Progenitor cell of endocrine pancreas (in vitro differentiated cells): Measurements from ENCODE around the gene NCCRP1. TPM values are rescaled to one million over a fixed set of nuclear protein-coding genes. Genes with fewer than 3 reads are reported as not detected.

Source experiments
- DNase-seq: peaks from one replicate; pipeline ENCODE4 v3.0.0; 2021; ENCODE audit warnings: low spot score; ENCODE audit not compliant: unreplicated experiment
- H3K27ac Mint-ChIP-seq: 2 replicates; pipeline ENCODE4 v1.8.0; 2021; ENCODE audit warnings: mild to moderate bottlenecking, moderate library complexity, mixed read lengths
- H3K27me3 Mint-ChIP-seq: 2 replicates; pipeline ENCODE4 v1.8.0; 2021; ENCODE audit warnings: mixed read lengths
- H3K36me3 Mint-ChIP-seq: 2 replicates; pipeline ENCODE4 v1.8.0; 2022; ENCODE audit warnings: mixed read lengths; ENCODE audit not compliant: insufficient read depth
- H3K4me1 Mint-ChIP-seq: 2 replicates; pipeline ENCODE4 v1.8.0; 2021; ENCODE audit warnings: low read depth, mixed read lengths
- H3K4me3 Mint-ChIP-seq: 2 replicates; pipeline ENCODE4 v1.8.0; 2021; ENCODE audit warnings: low read depth, mild to moderate bottlenecking, moderate library complexity, mixed read lengths
- H3K9me3 Mint-ChIP-seq: 2 replicates; pipeline ENCODE4 v1.8.0; 2021; ENCODE audit warnings: low read depth, mixed read lengths
- total RNA-seq: library from RNA; stranded (reverse); gene quantifications from 2 replicates; pipeline ENCODE4 v1.2.1, GENCODE V29; 2021
- TF ChIP-seq, protein P1 (sequence below): fragments of 200-600 bp; sonication (generic); IDR thresholded peaks from one replicate; pipeline ENCODE4 v1.5.0; 2021; ENCODE audit warnings: antibody characterized with exemption, mild to moderate bottlenecking; ENCODE audit not compliant: unreplicated experiment

The NCCRP1 gene
- total RNA-seq, 1 donor from 2014 or later, result 0.93 TPM

DNA sequence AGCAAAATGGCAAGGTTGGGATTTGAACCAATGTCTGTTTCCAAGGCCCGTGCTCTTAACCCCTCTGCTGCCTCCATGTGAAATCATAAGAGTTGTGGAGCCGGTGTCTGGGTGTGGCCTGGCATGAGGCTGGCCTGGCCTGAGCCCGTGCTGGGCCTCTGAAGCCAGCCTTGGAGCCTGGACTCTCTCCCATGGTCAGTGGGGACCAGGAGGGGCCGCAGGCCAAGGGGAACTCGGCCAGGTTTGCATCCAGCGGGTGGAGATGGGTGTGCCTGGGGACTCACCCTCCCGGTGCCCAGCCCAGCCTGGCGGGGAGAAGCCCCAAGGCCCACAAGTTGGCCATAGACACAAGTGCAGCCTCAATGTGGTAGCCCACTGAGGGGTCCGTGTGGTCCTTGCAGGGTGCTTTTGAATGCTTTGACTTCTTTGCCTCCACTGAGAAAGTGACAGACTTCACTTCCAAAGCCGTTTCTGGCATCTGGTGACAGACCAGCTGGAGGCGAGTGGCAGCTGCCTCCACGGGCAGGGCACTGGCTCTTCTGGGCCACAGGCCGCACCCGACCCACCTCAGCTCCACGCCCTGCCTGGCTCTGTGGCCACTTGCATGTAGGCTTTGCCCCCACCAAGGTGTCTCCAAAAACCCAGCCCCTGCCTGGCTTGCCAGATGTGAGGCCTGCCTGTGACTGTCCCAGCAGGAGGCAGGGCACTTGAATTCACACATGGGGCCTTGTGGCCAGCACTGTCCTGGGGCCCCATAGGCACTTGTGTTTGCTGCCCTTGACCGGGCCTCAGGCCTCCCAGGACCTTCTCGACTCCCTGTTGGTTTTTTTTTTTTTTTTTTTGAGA is 26.2 kb upstream of the NCCRP1 start:
- H3K4me3 Mint-ChIP-seq, result no peak overlapping the region
- no peaks in the 10 kb centered on the region for H3K27me3 Mint-ChIP-seq
- no peak for DNase-seq
- H3K36me3 Mint-ChIP-seq, result peaks cover 6% of the 10 kb centered on the region
- no peak overlapping the region for H3K27ac Mint-ChIP-seq
- H3K4me1 Mint-ChIP-seq, result peaks cover 11% of the 10 kb centered on the region
- H3K9me3 Mint-ChIP-seq, result no peaks in the 10 kb centered on the region
- TF ChIP-seq, protein P1, sequence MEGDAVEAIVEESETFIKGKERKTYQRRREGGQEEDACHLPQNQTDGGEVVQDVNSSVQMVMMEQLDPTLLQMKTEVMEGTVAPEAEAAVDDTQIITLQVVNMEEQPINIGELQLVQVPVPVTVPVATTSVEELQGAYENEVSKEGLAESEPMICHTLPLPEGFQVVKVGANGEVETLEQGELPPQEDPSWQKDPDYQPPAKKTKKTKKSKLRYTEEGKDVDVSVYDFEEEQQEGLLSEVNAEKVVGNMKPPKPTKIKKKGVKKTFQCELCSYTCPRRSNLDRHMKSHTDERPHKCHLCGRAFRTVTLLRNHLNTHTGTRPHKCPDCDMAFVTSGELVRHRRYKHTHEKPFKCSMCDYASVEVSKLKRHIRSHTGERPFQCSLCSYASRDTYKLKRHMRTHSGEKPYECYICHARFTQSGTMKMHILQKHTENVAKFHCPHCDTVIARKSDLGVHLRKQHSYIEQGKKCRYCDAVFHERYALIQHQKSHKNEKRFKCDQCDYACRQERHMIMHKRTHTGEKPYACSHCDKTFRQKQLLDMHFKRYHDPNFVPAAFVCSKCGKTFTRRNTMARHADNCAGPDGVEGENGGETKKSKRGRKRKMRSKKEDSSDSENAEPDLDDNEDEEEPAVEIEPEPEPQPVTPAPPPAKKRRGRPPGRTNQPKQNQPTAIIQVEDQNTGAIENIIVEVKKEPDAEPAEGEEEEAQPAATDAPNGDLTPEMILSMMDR, result no peak

DNA sequence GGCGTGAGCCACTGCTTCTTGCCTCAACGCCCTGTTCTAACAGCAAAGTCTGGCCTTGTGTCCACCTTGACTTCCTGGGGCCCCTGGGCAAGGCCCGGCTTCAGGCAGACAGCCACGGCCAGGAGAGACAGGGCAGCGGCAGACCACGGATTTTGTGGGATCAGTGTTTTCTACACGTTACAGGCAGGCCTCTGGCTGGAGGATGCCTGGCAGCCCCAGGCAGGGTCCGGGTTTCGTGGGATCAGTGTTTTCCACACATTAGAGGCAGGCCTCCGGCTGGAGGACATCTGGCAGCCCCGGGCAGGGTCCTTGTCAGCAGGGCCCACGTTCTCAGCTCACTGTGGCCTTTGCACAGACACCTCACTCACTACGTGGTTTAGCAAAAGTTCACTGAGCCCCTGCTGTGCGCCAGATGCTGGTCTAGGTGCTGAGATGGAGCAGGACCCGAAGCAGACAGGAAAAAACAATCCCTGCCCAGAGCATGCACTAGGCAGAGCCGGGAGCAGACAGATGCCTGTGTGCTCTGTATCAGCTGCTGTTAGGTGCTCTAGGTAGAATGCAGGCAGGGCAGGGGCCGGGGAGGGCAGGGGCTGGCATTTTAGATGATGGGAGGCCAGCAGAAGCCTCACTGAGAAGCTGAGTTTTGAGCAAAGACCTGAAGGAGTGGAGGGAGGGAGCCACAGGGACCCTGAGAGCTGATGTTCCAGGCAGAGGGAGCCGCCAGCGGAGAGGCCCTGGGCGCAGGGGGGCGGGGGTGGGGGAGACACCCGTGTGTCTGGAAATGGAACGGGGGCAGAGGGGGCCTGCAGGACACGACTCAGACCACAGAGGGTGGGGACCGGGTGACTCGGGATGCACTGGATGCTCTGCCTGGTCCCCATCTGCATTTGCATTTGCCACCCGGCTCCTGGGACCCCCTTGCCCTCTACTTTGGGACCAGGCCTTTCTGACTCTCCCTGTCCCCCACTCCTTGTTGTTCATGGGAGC is 25.0 kb upstream of the NCCRP1 start:
- TF ChIP-seq, protein P1, result no peak
- Mint-ChIP-seq H3K4me3 (no peak overlapping the region), H3K27me3 (no peaks in the 10 kb centered on the region), H3K4me1 (peaks cover 11% of the 10 kb centered on the region), H3K27ac (no peak overlapping the region), H3K36me3 (peaks cover 8% of the 10 kb centered on the region), H3K9me3 (no peaks in the 10 kb centered on the region)
- DNase-seq, result no peak

DNA sequence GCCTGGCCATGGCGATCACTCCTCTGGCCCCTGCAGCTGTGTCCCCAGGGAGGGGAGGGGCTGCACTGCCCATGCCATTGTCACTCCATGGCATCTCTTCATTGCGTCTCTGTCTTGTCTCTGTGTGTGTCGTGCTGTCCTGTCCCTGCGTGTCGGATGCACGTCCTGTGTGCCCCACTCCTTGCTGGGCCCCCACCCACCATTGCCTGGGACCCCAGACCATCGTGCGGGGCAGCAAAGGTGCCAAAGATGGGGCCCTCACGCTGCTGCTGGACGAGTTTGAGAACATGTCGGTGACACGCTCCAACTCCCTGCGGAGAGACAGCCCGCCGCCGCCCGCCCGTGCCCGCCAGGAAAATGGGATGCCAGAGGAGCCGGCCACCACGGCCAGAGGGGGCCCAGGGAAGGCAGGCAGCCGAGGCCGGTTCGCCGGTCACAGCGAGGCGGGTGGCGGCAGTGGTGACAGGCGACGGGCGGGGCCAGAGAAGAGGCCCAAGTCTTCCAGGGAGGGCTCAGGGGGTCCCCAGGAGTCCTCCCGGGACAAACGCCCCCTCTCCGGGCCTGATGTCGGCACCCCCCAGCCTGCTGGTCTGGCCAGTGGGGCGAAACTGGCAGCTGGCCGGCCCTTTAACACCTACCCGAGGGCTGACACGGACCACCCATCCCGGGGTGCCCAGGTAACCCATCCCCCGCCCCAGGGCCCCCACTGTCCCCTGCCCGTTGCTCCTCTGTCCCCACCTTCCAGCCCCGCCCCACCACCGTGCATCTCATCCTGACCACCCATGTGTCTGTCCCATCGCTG is 23.9 kb upstream of the NCCRP1 start:
- Mint-ChIP-seq H3K27ac (no peak overlapping the region), H3K4me1 (peaks cover 4% of the 10 kb centered on the region), H3K4me3 (no peak overlapping the region), H3K36me3 (peaks cover 8% of the 10 kb centered on the region), H3K27me3 (no peaks in the 10 kb centered on the region), H3K9me3 (no peaks in the 10 kb centered on the region)
- TF ChIP-seq, protein P1, result no peak
- no peak for DNase-seq

DNA sequence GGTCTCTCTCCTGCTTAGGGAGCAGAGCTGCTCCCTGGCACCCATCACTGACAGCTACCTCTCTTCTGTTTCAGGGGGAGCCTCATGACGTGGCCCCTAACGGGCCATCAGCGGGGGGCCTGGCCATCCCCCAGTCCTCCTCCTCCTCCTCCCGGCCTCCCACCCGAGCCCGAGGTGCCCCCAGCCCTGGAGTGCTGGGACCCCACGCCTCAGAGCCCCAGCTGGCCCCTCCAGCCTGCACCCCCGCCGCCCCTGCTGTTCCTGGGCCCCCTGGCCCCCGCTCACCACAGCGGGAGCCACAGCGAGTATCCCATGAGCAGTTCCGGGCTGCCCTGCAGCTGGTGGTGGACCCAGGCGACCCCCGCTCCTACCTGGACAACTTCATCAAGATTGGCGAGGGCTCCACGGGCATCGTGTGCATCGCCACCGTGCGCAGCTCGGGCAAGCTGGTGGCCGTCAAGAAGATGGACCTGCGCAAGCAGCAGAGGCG is 23.2 kb upstream of the NCCRP1 start:
- Mint-ChIP-seq H3K27ac (no peak overlapping the region), H3K36me3 (peaks cover 8% of the 10 kb centered on the region), H3K4me3 (no peak overlapping the region), H3K27me3 (no peaks in the 10 kb centered on the region), H3K4me1 (peaks cover under 1% of the 10 kb centered on the region), H3K9me3 (no peaks in the 10 kb centered on the region)
- DNase-seq, result no peak
- TF ChIP-seq, protein P1, result no peak
